GM12801 (cell line): ENCODE data around the gene GHR.

Source experiments
- CTCF ChIP-seq: IDR thresholded peaks from one replicate; pipeline ENCODE4 v1.5.1; 2011; ENCODE audit warnings: control low read depth; ENCODE audit not compliant: insufficient read length; ENCODE audit errors: extremely low read depth

The GHR gene

GRCh38 chr5:42676362-42676761 lies 253.1 kb downstream of the GHR start:
- TF ChIP-seq CTCF, result no peak

GRCh38 chr5:42677156-42677842 lies 254.1 kb downstream of the GHR start:
- no peak for TF ChIP-seq CTCF

- TF ChIP-seq CTCF, result no peak
Observed at GRCh38 chr5:42680046-42680445, 256.8 kb downstream of the GHR start.

- TF ChIP-seq CTCF, result no peak
Observed at GRCh38 chr5:42689391-42689790, 266.2 kb downstream of the GHR start.

- TF ChIP-seq CTCF, result no peak
Observed at GRCh38 chr5:42691413-42691937, 268.2 kb downstream of the GHR start.

GRCh38 chr5:42701351-42702059 lies 278.3 kb downstream of the GHR start:
- TF ChIP-seq CTCF, result no peak

- TF ChIP-seq CTCF, result no peak
Observed at GRCh38 chr5:42703238-42703637, 280.0 kb downstream of the GHR start.
